Liver (tissue), 9 donors: Measurements from ENCODE around the gene LRRFIP1. TPM values are rescaled to one million over a fixed set of nuclear protein-coding genes. Genes with fewer than 3 reads are reported as not detected.

Experiments
- DNase-seq: peaks from one replicate; pipeline ENCODE4 v3.0.0-alpha.2; 2017; ENCODE audit warnings: low spot score
- H3K27ac ChIP-seq, 2 donors: one replicate each; pipeline ENCODE4 v1.7.0; 2013; ENCODE audit warnings: inconsistent platforms in 2 of 2, low read length in 2 of 2, control low read depth in 1 of 2, low read depth in 1 of 2, mild to moderate bottlenecking in 1 of 2
- H3K27me3 ChIP-seq, 4 donors: one replicate each; pipeline versions ENCODE4 v1.6.1 to v1.7.0; 2013; ENCODE audit warnings: low read length in 3 of 4, inconsistent platforms in 1 of 4, mild to moderate bottlenecking in 1 of 4, moderate library complexity in 1 of 4; ENCODE audit not compliant: control insufficient read depth in 4 of 4, insufficient read depth in 4 of 4
- H3K36me3 ChIP-seq, 4 donors: one replicate each; pipeline versions ENCODE4 v1.6.1 to v1.7.0; 2013; ENCODE audit warnings: low read length in 3 of 4, mild to moderate bottlenecking in 3 of 4, low read depth in 1 of 4, moderate library complexity in 1 of 4; ENCODE audit not compliant: control insufficient read depth in 4 of 4, insufficient read depth in 3 of 4
- H3K4me1 ChIP-seq, 4 donors: one replicate each; pipeline versions ENCODE4 v1.6.1 to v1.7.0; 2013; ENCODE audit warnings: low read length in 3 of 4, mild to moderate bottlenecking in 3 of 4, moderate library complexity in 1 of 4; ENCODE audit not compliant: control insufficient read depth in 4 of 4, insufficient read depth in 4 of 4
- H3K4me3 ChIP-seq, 3 donors: one replicate each; pipeline versions ENCODE4 v1.6.1 to v1.7.0; 2013; ENCODE audit warnings: low read length in 3 of 3, control low read depth in 1 of 3, low read depth in 1 of 3, mild to moderate bottlenecking in 1 of 3
- H3K9ac ChIP-seq, 2 donors: one replicate each; pipeline ENCODE4 v1.7.0; 2013; ENCODE audit warnings: low read length in 2 of 2, mild to moderate bottlenecking in 2 of 2, moderate library complexity in 2 of 2, control low read depth in 1 of 2, low read depth in 1 of 2
- H3K9me3 ChIP-seq, 4 donors: one replicate each; pipeline versions ENCODE4 v1.6.1 to v1.7.0; 2013; ENCODE audit warnings: low read length in 3 of 4; ENCODE audit not compliant: control insufficient read depth in 4 of 4
- EGR1 ChIP-seq, 2 donors: IDR thresholded peaks; 2 replicates each; pipeline ENCODE4 v1.6.1; 2016 to 2018; ENCODE audit warnings: antibody characterized with exemption in 2 of 2, low read depth in 2 of 2
- FOXA1 ChIP-seq: IDR thresholded peaks from 2 replicates; pipeline ENCODE4 v1.6.1; 2016; ENCODE audit warnings: antibody characterized with exemption
- FOXA2 ChIP-seq: IDR thresholded peaks from 2 replicates; pipeline ENCODE4 v1.6.1; 2016; ENCODE audit warnings: antibody characterized with exemption
- GABPA ChIP-seq, 2 donors: IDR thresholded peaks in 1 of 2; conservative IDR thresholded peaks in 1 of 2; 2 replicates each; pipeline ENCODE4 v1.6.1; 2016; ENCODE audit warnings: antibody characterized with exemption in 2 of 2, mild to moderate bottlenecking in 1 of 2, moderate library complexity in 1 of 2
- HNF4A ChIP-seq, 2 donors: conservative IDR thresholded peaks; 2 replicates each; pipeline ENCODE4 v1.6.1; 2016; ENCODE audit warnings: antibody characterized with exemption in 2 of 2, mild to moderate bottlenecking in 2 of 2
- HNF4G ChIP-seq: IDR thresholded peaks from 2 replicates; pipeline ENCODE4 v1.6.1; 2016; ENCODE audit warnings: antibody characterized with exemption
- JUND ChIP-seq, 2 donors: IDR thresholded peaks; 2 replicates each; pipeline ENCODE4 v1.6.1; 2016; ENCODE audit warnings: antibody characterized with exemption in 2 of 2
- NR2F2 ChIP-seq: IDR thresholded peaks from 2 replicates; pipeline ENCODE4 v1.6.1; 2016; ENCODE audit warnings: antibody characterized with exemption
- SP1 ChIP-seq: IDR thresholded peaks from 2 replicates; pipeline ENCODE4 v1.6.1; 2018; ENCODE audit warnings: antibody characterized with exemption, mild to moderate bottlenecking
- TAF1 ChIP-seq: conservative IDR thresholded peaks from 2 replicates; pipeline ENCODE4 v1.6.1; 2016; ENCODE audit warnings: antibody characterized with exemption, mild to moderate bottlenecking
- YY1 ChIP-seq: IDR thresholded peaks from 2 replicates; pipeline ENCODE4 v1.6.1; 2016; ENCODE audit warnings: antibody characterized with exemption, mild to moderate bottlenecking
- WGBS: extraction: QIAGEN DNeasy Blood & Tissue Kit; methylation state at CpG from one replicate; pipeline ENCODE4 v1.1.7; 2013; 5-methylcytosine and 5-hydroxymethylcytosine counted together
- polyA plus RNA-seq, 2 donors: library from polyadenylated mRNA; stranded (reverse) in 1 of 2; unstranded in 1 of 2; fragments of 200-250 nt in 1 of 2; fragments of >200 nt in 1 of 2; fragmentation: Nextera tagmentation in 1 of 2; extraction: Ambion mirVana in 1 of 2; gene quantifications; one replicate each; pipeline versions ENCODE4 v1.2.1 to v1.2.3, GENCODE V29; 2013 to 2015
- total RNA-seq, 2 donors: library from RNA; depleted of rRNA; stranded (reverse); fragments of >200 nt; gene quantifications; one replicate each; pipeline ENCODE4 v1.2.3, GENCODE V29; 2014
- TF ChIP-seq, protein P1 (sequence below): IDR thresholded peaks from 2 replicates; pipeline ENCODE4 v1.6.1; 2016; ENCODE audit warnings: antibody characterized with exemption, mild to moderate bottlenecking
- TF ChIP-seq, protein P2 (sequence below): IDR thresholded peaks from 2 replicates; pipeline ENCODE4 v1.6.1; 2016; ENCODE audit warnings: antibody characterized with exemption
- TF ChIP-seq, protein P3 (sequence below): fragments of 150-350 bp; IDR thresholded peaks from 2 replicates; pipeline ENCODE4 v1.5.1; 2017; ENCODE audit warnings: improper control_type of control experiment, low read depth, low read length; ENCODE audit not compliant: missing input control
- TF ChIP-seq, protein P4 (sequence below): IDR thresholded peaks from 2 replicates; pipeline ENCODE4 v1.6.1; 2016; ENCODE audit warnings: antibody characterized with exemption
- TF ChIP-seq, protein P5 (sequence below): IDR thresholded peaks from 2 replicates; pipeline ENCODE4 v1.6.1; 2016; ENCODE audit warnings: antibody characterized with exemption
- donor health status: healthy.
- donor health status: healthy.
- donor health status: healthy.
- donor health status: healthy.
- donor health status: healthy.

The LRRFIP1 gene
- total and polyA plus RNA-seq, 4 donors, result 13.3 to 56.1 (median 39.1) TPM

DNA sequence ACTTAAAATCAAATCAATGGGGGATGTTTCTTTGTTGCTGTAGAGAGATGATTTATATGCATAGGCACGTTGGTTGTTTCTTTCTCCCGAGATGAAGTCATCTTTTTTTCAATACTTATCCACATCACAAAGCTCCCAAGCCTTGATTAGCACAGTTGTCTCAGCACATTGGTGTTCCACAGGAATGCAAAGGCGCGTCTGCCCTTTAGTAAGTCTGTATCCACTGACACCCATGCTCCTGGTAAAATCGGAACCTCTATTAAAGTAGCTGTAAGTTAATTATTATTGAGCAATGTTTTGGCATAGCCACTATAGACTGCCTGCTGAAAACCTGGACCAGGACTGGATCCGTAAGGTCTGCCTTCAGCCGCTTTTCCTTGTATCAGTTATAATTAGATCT, 93.6 kb downstream of the LRRFIP1 start:
- no peak for TF ChIP-seq GABPA (IDR thresholded peaks at IDR 0.05 in 1 of 2, conservative IDR thresholded peaks at IDR 0.05 in 1 of 2)
- TF ChIP-seq JUND (IDR thresholded peaks at IDR 0.05), result no peak
- TF ChIP-seq, protein P1, sequence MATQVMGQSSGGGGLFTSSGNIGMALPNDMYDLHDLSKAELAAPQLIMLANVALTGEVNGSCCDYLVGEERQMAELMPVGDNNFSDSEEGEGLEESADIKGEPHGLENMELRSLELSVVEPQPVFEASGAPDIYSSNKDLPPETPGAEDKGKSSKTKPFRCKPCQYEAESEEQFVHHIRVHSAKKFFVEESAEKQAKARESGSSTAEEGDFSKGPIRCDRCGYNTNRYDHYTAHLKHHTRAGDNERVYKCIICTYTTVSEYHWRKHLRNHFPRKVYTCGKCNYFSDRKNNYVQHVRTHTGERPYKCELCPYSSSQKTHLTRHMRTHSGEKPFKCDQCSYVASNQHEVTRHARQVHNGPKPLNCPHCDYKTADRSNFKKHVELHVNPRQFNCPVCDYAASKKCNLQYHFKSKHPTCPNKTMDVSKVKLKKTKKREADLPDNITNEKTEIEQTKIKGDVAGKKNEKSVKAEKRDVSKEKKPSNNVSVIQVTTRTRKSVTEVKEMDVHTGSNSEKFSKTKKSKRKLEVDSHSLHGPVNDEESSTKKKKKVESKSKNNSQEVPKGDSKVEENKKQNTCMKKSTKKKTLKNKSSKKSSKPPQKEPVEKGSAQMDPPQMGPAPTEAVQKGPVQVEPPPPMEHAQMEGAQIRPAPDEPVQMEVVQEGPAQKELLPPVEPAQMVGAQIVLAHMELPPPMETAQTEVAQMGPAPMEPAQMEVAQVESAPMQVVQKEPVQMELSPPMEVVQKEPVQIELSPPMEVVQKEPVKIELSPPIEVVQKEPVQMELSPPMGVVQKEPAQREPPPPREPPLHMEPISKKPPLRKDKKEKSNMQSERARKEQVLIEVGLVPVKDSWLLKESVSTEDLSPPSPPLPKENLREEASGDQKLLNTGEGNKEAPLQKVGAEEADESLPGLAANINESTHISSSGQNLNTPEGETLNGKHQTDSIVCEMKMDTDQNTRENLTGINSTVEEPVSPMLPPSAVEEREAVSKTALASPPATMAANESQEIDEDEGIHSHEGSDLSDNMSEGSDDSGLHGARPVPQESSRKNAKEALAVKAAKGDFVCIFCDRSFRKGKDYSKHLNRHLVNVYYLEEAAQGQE, result no peak
- TF ChIP-seq, protein P2, sequence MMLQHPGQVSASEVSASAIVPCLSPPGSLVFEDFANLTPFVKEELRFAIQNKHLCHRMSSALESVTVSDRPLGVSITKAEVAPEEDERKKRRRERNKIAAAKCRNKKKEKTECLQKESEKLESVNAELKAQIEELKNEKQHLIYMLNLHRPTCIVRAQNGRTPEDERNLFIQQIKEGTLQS, result no peak
- TF ChIP-seq YY1, result no peak
- no peak for TF ChIP-seq FOXA2
- no peak for TF ChIP-seq TAF1
- TF ChIP-seq EGR1 (IDR thresholded peaks at IDR 0.05; ENCODE audit: low read depth in 2 of 2), result no peak
- no peak for TF ChIP-seq SP1
- TF ChIP-seq, protein P3, sequence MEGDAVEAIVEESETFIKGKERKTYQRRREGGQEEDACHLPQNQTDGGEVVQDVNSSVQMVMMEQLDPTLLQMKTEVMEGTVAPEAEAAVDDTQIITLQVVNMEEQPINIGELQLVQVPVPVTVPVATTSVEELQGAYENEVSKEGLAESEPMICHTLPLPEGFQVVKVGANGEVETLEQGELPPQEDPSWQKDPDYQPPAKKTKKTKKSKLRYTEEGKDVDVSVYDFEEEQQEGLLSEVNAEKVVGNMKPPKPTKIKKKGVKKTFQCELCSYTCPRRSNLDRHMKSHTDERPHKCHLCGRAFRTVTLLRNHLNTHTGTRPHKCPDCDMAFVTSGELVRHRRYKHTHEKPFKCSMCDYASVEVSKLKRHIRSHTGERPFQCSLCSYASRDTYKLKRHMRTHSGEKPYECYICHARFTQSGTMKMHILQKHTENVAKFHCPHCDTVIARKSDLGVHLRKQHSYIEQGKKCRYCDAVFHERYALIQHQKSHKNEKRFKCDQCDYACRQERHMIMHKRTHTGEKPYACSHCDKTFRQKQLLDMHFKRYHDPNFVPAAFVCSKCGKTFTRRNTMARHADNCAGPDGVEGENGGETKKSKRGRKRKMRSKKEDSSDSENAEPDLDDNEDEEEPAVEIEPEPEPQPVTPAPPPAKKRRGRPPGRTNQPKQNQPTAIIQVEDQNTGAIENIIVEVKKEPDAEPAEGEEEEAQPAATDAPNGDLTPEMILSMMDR, result no peak
- TF ChIP-seq, protein P4, sequence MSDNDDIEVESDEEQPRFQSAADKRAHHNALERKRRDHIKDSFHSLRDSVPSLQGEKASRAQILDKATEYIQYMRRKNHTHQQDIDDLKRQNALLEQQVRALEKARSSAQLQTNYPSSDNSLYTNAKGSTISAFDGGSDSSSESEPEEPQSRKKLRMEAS, result no peak
- TF ChIP-seq, protein P5, sequence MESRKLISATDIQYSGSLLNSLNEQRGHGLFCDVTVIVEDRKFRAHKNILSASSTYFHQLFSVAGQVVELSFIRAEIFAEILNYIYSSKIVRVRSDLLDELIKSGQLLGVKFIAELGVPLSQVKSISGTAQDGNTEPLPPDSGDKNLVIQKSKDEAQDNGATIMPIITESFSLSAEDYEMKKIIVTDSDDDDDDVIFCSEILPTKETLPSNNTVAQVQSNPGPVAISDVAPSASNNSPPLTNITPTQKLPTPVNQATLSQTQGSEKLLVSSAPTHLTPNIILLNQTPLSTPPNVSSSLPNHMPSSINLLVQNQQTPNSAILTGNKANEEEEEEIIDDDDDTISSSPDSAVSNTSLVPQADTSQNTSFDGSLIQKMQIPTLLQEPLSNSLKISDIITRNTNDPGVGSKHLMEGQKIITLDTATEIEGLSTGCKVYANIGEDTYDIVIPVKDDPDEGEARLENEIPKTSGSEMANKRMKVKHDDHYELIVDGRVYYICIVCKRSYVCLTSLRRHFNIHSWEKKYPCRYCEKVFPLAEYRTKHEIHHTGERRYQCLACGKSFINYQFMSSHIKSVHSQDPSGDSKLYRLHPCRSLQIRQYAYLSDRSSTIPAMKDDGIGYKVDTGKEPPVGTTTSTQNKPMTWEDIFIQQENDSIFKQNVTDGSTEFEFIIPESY, result no peak
- no peak for TF ChIP-seq NR2F2
- TF ChIP-seq FOXA1, result no peak
- no peak for TF ChIP-seq HNF4G
- no peak for TF ChIP-seq HNF4A (conservative IDR thresholded peaks at IDR 0.05)
- WGBS, result 87% methylated on average over 7 of the region's 7 CpGs
- H3K27me3 ChIP-seq, result no peaks in the 10 kb centered on the region
- H3K4me3 ChIP-seq, result no peak overlapping the region
- H3K9me3 ChIP-seq, result no peaks in the 10 kb centered on the region
- no peak overlapping the region for H3K27ac ChIP-seq
- peaks cover 0 to 4% (median 1%) of the 10 kb centered on the region in 4 donors for H3K36me3 ChIP-seq
- no peak overlapping the region for H3K9ac ChIP-seq
- H3K4me1 ChIP-seq, result peaks cover 6 to 15% (median 11%) of the 10 kb centered on the region in 4 donors
- no peak for DNase-seq

DNA sequence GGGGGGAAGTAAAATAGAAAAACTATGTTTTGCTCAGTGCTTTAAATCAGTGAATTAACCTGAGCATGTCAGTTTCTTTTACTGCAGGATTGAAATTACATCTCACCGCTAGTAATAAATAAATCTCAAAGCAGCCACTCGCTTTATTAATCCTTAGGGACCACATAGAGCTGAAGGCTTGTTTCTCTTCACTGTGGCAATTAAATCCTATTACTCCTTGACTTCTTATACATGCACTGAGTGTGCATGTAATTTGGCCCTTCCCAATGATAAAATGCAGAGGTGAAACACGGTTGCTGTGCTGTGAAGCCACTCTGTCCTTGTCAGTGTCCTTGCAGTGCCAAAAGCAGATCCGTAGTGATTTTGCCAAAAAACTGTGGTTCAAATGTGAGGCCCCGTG, 94.1 kb downstream of the LRRFIP1 start:
- no peak overlapping the region for H3K9ac ChIP-seq
- H3K4me3 ChIP-seq, result no peak overlapping the region
- WGBS, result 89% methylated on average over 5 of the region's 5 CpGs
- no peaks in the 10 kb centered on the region for H3K27me3 ChIP-seq
- H3K27ac ChIP-seq, result no peak overlapping the region
- H3K9me3 ChIP-seq, result no peaks in the 10 kb centered on the region
- H3K4me1 ChIP-seq, result peaks cover 6 to 15% (median 13%) of the 10 kb centered on the region in 4 donors
- DNase-seq, result no peak
- TF ChIP-seq TAF1, result no peak
- H3K36me3 ChIP-seq, result peaks cover 0 to 4% (median 1%) of the 10 kb centered on the region in 4 donors
